HG03103 (cell line): ENCODE measurements around the gene DYDC2.
"Not testable (repeated sequence)": the region's sequence is repeated elsewhere in the genome, so short reads cannot be mapped to it uniquely, and the experiment has no call there.

Experiments
- ATAC-seq: cut with Tn5 transposase; IDR thresholded peaks from one replicate; pipeline ENCODE4 v1.9.1; 2021; ENCODE audit warnings: low read depth; ENCODE audit not compliant: unreplicated experiment

The DYDC2 gene

GRCh38 chr10:80411681-80412220 is 55.2 kb downstream of the DYDC2 start:
- ATAC-seq, result no peak

- ATAC-seq, result no peak
Observed at GRCh38 chr10:80412486-80412885, 55.9 kb downstream of the DYDC2 start.

- no peak for ATAC-seq
Observed at GRCh38 chr10:80413271-80413996, 56.9 kb downstream of the DYDC2 start.

- ATAC-seq, result no peak
Observed at GRCh38 chr10:80414142-80414895, 57.7 kb downstream of the DYDC2 start.

- ATAC-seq, result no peak
Observed at GRCh38 chr10:80415734-80416478, 59.3 kb downstream of the DYDC2 start.

- ATAC-seq, result no peak
Observed at GRCh38 chr10:80416479-80417098, 60.0 kb downstream of the DYDC2 start.

GRCh38 chr10:80417256-80417655 is 60.7 kb downstream of the DYDC2 start:
- ATAC-seq, result not testable (repeated sequence)
